GM18867 (cell line): Measurements from ENCODE around the gene EVPL.

Experiments
- ATAC-seq: cut with Tn5 transposase; IDR thresholded peaks from one replicate; pipeline ENCODE4 v1.9.1; 2021; ENCODE audit warnings: mild to moderate bottlenecking, moderate library complexity; ENCODE audit not compliant: unreplicated experiment

EVPL gene

GRCh38 chr17:76018801-76019200 is 8.3 kb downstream of the EVPL start:
- no peak for ATAC-seq

GRCh38 chr17:76018340-76018680 is 8.8 kb downstream of the EVPL start:
- no peak for ATAC-seq

GRCh38 chr17:76017481-76018339 is 9.4 kb downstream of the EVPL start:
- no peak for ATAC-seq

GRCh38 chr17:76014925-76015261 is 12.2 kb downstream of the EVPL start:
- no peak for ATAC-seq

- ATAC-seq, result no peak
Measured at GRCh38 chr17:76014100-76014924, 12.8 kb downstream of the EVPL start.

GRCh38 chr17:76013377-76013932 is 13.7 kb downstream of the EVPL start:
- ATAC-seq, result no peak

GRCh38 chr17:76011951-76012350 is 15.2 kb downstream of the EVPL start:
- no peak for ATAC-seq

- ATAC-seq, result no peak
Measured at GRCh38 chr17:76009969-76010661, 17.0 kb downstream of the EVPL start.

- no peak for ATAC-seq
Measured at GRCh38 chr17:76009447-76009846, 17.7 kb downstream of the EVPL start.

GRCh38 chr17:76008630-76009425 is 18.3 kb downstream of the EVPL start:
- ATAC-seq, result no peak

- ATAC-seq, result no peak
Measured at GRCh38 chr17:76008208-76008607, 18.9 kb downstream of the EVPL start.

- ATAC-seq, result no peak
Measured at GRCh38 chr17:76007850-76008165, 19.3 kb downstream of the EVPL start.

GRCh38 chr17:76007131-76007849 is 19.8 kb downstream of the EVPL start:
- no peak for ATAC-seq

- no peak for ATAC-seq
Measured at GRCh38 chr17:76005263-76006149, 21.6 kb downstream of the EVPL start.

- ATAC-seq, result no peak
Measured at GRCh38 chr17:76004750-76005262, 22.3 kb downstream of the EVPL start.

- no peak for ATAC-seq
Measured at GRCh38 chr17:76003915-76004314, 23.2 kb downstream of the EVPL start.

GRCh38 chr17:76002100-76002499 is 25.0 kb downstream of the EVPL start:
- ATAC-seq, result no peak

- ATAC-seq, result no peak
Measured at GRCh38 chr17:76000755-76001521, 26.2 kb downstream of the EVPL start, which contains the start of gene CDK3. CDK3 (plus strand) TSS chr17:76000855; CDS start chr17:76001426, 571 bp downstream.
